ENCODE results near the gene PDIA6.

DNA sequence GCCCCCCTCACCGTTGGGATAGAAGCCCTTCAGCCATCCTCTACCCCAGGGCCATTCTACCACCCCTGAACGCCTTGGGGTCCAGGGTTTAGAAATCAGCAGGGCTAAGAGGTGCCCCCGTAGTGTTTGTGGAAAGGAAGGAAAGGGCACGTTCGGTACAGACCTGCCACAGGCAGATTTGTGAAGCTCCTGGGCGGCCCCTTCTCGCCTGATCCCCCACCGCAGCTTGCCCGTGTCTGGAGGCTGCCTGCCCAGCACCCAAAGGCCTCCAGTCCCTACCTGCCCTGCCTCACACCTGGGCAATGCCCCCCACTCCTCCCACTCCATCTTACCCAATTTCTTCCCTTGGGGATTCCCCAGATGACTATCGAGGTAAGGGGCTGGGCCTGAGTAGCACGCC lies 69.9 kb downstream of the PDIA6 start:
- TF ChIP-seq, protein P1, sequence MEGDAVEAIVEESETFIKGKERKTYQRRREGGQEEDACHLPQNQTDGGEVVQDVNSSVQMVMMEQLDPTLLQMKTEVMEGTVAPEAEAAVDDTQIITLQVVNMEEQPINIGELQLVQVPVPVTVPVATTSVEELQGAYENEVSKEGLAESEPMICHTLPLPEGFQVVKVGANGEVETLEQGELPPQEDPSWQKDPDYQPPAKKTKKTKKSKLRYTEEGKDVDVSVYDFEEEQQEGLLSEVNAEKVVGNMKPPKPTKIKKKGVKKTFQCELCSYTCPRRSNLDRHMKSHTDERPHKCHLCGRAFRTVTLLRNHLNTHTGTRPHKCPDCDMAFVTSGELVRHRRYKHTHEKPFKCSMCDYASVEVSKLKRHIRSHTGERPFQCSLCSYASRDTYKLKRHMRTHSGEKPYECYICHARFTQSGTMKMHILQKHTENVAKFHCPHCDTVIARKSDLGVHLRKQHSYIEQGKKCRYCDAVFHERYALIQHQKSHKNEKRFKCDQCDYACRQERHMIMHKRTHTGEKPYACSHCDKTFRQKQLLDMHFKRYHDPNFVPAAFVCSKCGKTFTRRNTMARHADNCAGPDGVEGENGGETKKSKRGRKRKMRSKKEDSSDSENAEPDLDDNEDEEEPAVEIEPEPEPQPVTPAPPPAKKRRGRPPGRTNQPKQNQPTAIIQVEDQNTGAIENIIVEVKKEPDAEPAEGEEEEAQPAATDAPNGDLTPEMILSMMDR (IDR thresholded peaks at IDR 0.05; ENCODE audit: low read length): no peak
- TF ChIP-seq EZH2 (IDR thresholded peaks at IDR 0.05; ENCODE audit: borderline replicate concordance, low read length): no peak
